ENCODE results near the gene LONRF3. TPM values are rescaled to one million over a fixed set of nuclear protein-coding genes. Genes with fewer than 3 reads are reported as not detected.

The LONRF3 gene
- under 1 TPM; 0.35 to 0.40 TPM for total RNA-seq

GRCh38 chrX:118974088-118974907, at the start of gene LONRF3:
Gene LONRF3, plus strand, starts transcription at chrX:118974618. Its CDS starts 163 bp downstream, at chrX:118974781.
- DNase-seq = peak; percentile 50
- Mint-ChIP-seq H3K36me3 (peaks cover 3% of the 10 kb centered on the region), H3K4me1 (peaks cover 9% of the 10 kb centered on the region), H3K9me3 (ENCODE audit: low read depth) (no peaks in the 10 kb centered on the region), H3K4me3 (peak within 1 kb of the TSS; percentile 80), H3K27me3 (peaks cover 46% of the 10 kb centered on the region), H3K27ac (no peak within 1 kb of the TSS)
- ATAC-seq = peak; percentile 14
- CTCF ChIA-PET = interaction anchor here (1.2 kb wide), 1 partner anchor 135 kb away, joined by 4 read pairs; no protein-coding TSS in a partner anchor

GRCh38 chrX:118928151-118928550, 46.3 kb upstream of the LONRF3 start:
- H3K27ac Mint-ChIP-seq = no peak overlapping the region
- ATAC-seq (no peak), DNase-seq (no peak)
- CTCF ChIA-PET = no interaction called here
- no peak overlapping the region for H3K4me3 Mint-ChIP-seq
- H3K4me1 Mint-ChIP-seq = no peaks in the 10 kb centered on the region
- H3K36me3 Mint-ChIP-seq = no peaks in the 10 kb centered on the region
- no peaks in the 10 kb centered on the region for H3K9me3 Mint-ChIP-seq (ENCODE audit: low read depth)
- H3K27me3 Mint-ChIP-seq = no peaks in the 10 kb centered on the region

GRCh38 chrX:118935352-118935751, 39.1 kb upstream of the LONRF3 start:
- no peak overlapping the region for H3K27ac Mint-ChIP-seq
- no peak overlapping the region for H3K4me3 Mint-ChIP-seq
- H3K36me3 Mint-ChIP-seq = no peaks in the 10 kb centered on the region
- ATAC-seq = no peak
- no peaks in the 10 kb centered on the region for H3K9me3 Mint-ChIP-seq (ENCODE audit: low read depth)
- CTCF ChIA-PET = no interaction called here
- no peaks in the 10 kb centered on the region for H3K4me1 Mint-ChIP-seq
- no peak for DNase-seq
- H3K27me3 Mint-ChIP-seq = no peaks in the 10 kb centered on the region

GRCh38 chrX:118941147-118941546, 33.3 kb upstream of the LONRF3 start:
- CTCF ChIA-PET = no interaction called here
- ATAC-seq = no peak
- H3K4me1 Mint-ChIP-seq = no peaks in the 10 kb centered on the region
- H3K9me3 Mint-ChIP-seq (ENCODE audit: low read depth) = no peaks in the 10 kb centered on the region
- no peak for DNase-seq
- H3K4me3 Mint-ChIP-seq = no peak overlapping the region
- no peaks in the 10 kb centered on the region for H3K27me3 Mint-ChIP-seq
- H3K27ac Mint-ChIP-seq = no peak overlapping the region
- H3K36me3 Mint-ChIP-seq = no peaks in the 10 kb centered on the region

GRCh38 chrX:118943102-118943501, 31.3 kb upstream of the LONRF3 start:
- no peaks in the 10 kb centered on the region for H3K9me3 Mint-ChIP-seq (ENCODE audit: low read depth)
- no peak overlapping the region for H3K27ac Mint-ChIP-seq
- DNase-seq (no peak), ATAC-seq (no peak)
- H3K36me3 Mint-ChIP-seq = no peaks in the 10 kb centered on the region
- H3K4me1 Mint-ChIP-seq = no peaks in the 10 kb centered on the region
- no peak overlapping the region for H3K4me3 Mint-ChIP-seq
- CTCF ChIA-PET = no interaction called here
- no peaks in the 10 kb centered on the region for H3K27me3 Mint-ChIP-seq

- no peaks in the 10 kb centered on the region for H3K27me3 Mint-ChIP-seq
- ATAC-seq = no peak
- no peaks in the 10 kb centered on the region for H3K9me3 Mint-ChIP-seq (ENCODE audit: low read depth)
- H3K36me3 Mint-ChIP-seq = no peaks in the 10 kb centered on the region
- DNase-seq = no peak
- no peaks in the 10 kb centered on the region for H3K4me1 Mint-ChIP-seq
- CTCF ChIA-PET = no interaction called here
- H3K4me3 Mint-ChIP-seq = no peak overlapping the region
- no peak overlapping the region for H3K27ac Mint-ChIP-seq
Measured at GRCh38 chrX:118945921-118946320, 28.5 kb upstream of the LONRF3 start.

GRCh38 chrX:118948270-118948669, 26.1 kb upstream of the LONRF3 start:
- ATAC-seq (no peak), DNase-seq (no peak)
- H3K4me3 Mint-ChIP-seq = no peak overlapping the region
- no peaks in the 10 kb centered on the region for H3K27me3 Mint-ChIP-seq
- no peak overlapping the region for H3K27ac Mint-ChIP-seq
- CTCF ChIA-PET = no interaction called here
- H3K9me3 Mint-ChIP-seq (ENCODE audit: low read depth) = no peaks in the 10 kb centered on the region
- H3K4me1 Mint-ChIP-seq = no peaks in the 10 kb centered on the region
- H3K36me3 Mint-ChIP-seq = no peaks in the 10 kb centered on the region

- H3K27me3 Mint-ChIP-seq = no peaks in the 10 kb centered on the region
- H3K4me1 Mint-ChIP-seq = no peaks in the 10 kb centered on the region
- no peak overlapping the region for H3K27ac Mint-ChIP-seq
- H3K36me3 Mint-ChIP-seq = no peaks in the 10 kb centered on the region
- no peak for ATAC-seq
- no peak overlapping the region for H3K4me3 Mint-ChIP-seq
- no peak for DNase-seq
- CTCF ChIA-PET = no interaction called here
- no peaks in the 10 kb centered on the region for H3K9me3 Mint-ChIP-seq (ENCODE audit: low read depth)
Measured at GRCh38 chrX:118961866-118962560, 12.4 kb upstream of the LONRF3 start.

GRCh38 chrX:118963159-118963558, 11.3 kb upstream of the LONRF3 start:
- CTCF ChIA-PET = no interaction called here
- Mint-ChIP-seq H3K27me3 (no peaks in the 10 kb centered on the region), H3K27ac (no peak overlapping the region), H3K36me3 (no peaks in the 10 kb centered on the region), H3K4me3 (no peak overlapping the region), H3K4me1 (no peaks in the 10 kb centered on the region), H3K9me3 (ENCODE audit: low read depth) (no peaks in the 10 kb centered on the region)
- DNase-seq (no peak), ATAC-seq (no peak)

GRCh38 chrX:118964252-118964651, 10.2 kb upstream of the LONRF3 start:
- Mint-ChIP-seq H3K4me3 (no peak overlapping the region), H3K4me1 (no peaks in the 10 kb centered on the region), H3K27me3 (peaks cover 3% of the 10 kb centered on the region), H3K36me3 (no peaks in the 10 kb centered on the region), H3K9me3 (ENCODE audit: low read depth) (no peaks in the 10 kb centered on the region), H3K27ac (no peak overlapping the region)
- DNase-seq (no peak), ATAC-seq (no peak)
- CTCF ChIA-PET = interaction anchor here (1.6 kb wide), 1 partner anchor 125 kb away, joined by 4 read pairs; no protein-coding TSS in a partner anchor

- DNase-seq = no peak
- Mint-ChIP-seq H3K27ac (no peak overlapping the region), H3K4me3 (no peak overlapping the region), H3K4me1 (no peaks in the 10 kb centered on the region), H3K9me3 (ENCODE audit: low read depth) (no peaks in the 10 kb centered on the region), H3K36me3 (no peaks in the 10 kb centered on the region), H3K27me3 (peaks cover 3% of the 10 kb centered on the region)
- CTCF ChIA-PET = interaction anchor here (1.6 kb wide), 1 partner anchor 126 kb away, joined by 4 read pairs; no protein-coding TSS in a partner anchor
- no peak for ATAC-seq
Measured at GRCh38 chrX:118965395-118965794, 9.0 kb upstream of the LONRF3 start.

GRCh38 chrX:118968031-118968430, 6.4 kb upstream of the LONRF3 start:
- H3K36me3 Mint-ChIP-seq = no peaks in the 10 kb centered on the region
- H3K27ac Mint-ChIP-seq = no peak overlapping the region
- peaks cover 13% of the 10 kb centered on the region for H3K27me3 Mint-ChIP-seq
- no peak for DNase-seq
- ATAC-seq = no peak
- no peaks in the 10 kb centered on the region for H3K9me3 Mint-ChIP-seq (ENCODE audit: low read depth)
- H3K4me3 Mint-ChIP-seq = no peak overlapping the region
- no peaks in the 10 kb centered on the region for H3K4me1 Mint-ChIP-seq
- CTCF ChIA-PET = no interaction called here

- H3K4me3 Mint-ChIP-seq = no peak overlapping the region
- H3K36me3 Mint-ChIP-seq = peaks cover 3% of the 10 kb centered on the region
- H3K27me3 Mint-ChIP-seq = peaks cover 35% of the 10 kb centered on the region
- CTCF ChIA-PET = no interaction called here
- no peaks in the 10 kb centered on the region for H3K9me3 Mint-ChIP-seq (ENCODE audit: low read depth)
- H3K27ac Mint-ChIP-seq = no peak overlapping the region
- DNase-seq (no peak), ATAC-seq (no peak)
- peaks cover 9% of the 10 kb centered on the region for H3K4me1 Mint-ChIP-seq
Measured at GRCh38 chrX:118971552-118971951, 2.9 kb upstream of the LONRF3 start.

All from activated CD8-positive, alpha-beta memory T cell treated with anti-CD3 and anti-CD28 coated beads, Interleukin-2, amount 10 ng/mL, durations not matched to agents 7 days and 5 days (primary cell).